IMR-90 (cell line): Measurements from ENCODE around the gene HSF2. TPM values are rescaled to one million over a fixed set of nuclear protein-coding genes. Genes with fewer than 3 reads are reported as not detected.

Experiments used
- ATAC-seq: fragments of 200-7000 bp; cut with Tn5 transposase; 2 replicates; pipeline ENCODE4 v1.9.1; 2020; ENCODE audit warnings: low read depth, mild to moderate bottlenecking, moderate library complexity
- BruUV-seq: library from RNA; stranded (reverse); fragments of 400-500 nt; replicated peaks from 2 replicates; lab custom pipeline; 2021; lab: Mats Ljungman, UMichigan
- CTCF ChIA-PET: fragments of 300-600 bp; formaldehyde crosslinking; extraction: SDS; loops from one replicate; lab custom pipeline; 2021; ENCODE audit warnings: antibody characterized with exemption; lab: Yijun Ruan, JAX
- POLR2A ChIA-PET: fragments of 300-600 bp; sonication (Branson Sonifier 250); formaldehyde crosslinking; loops from one replicate; lab custom pipeline; 2022; ENCODE audit warnings: antibody characterized with exemption; ENCODE audit not compliant: unreplicated experiment; lab: Charles Lee
- DNase-seq: peaks from one replicate; pipeline ENCODE4 v3.0.0; 2013
- H2AFZ ChIP-seq: replicated peaks from 2 replicates; pipeline ENCODE3; 2013; ENCODE audit warnings: low read length, mild to moderate bottlenecking; ENCODE audit not compliant: poor library complexity
- H2AK5ac ChIP-seq: 2 replicates; pipeline ENCODE4 v1.6.1; 2013; ENCODE audit warnings: low read depth, low read length, inconsistent platforms
- H2AK9ac ChIP-seq: replicated peaks from 2 replicates; pipeline ENCODE3; 2013; ENCODE audit warnings: mild to moderate bottlenecking, low read depth, low read length, moderate library complexity; ENCODE audit not compliant: poor library complexity
- H2BK120ac ChIP-seq: 2 replicates; pipeline ENCODE4 v1.6.1; 2013; ENCODE audit warnings: low read depth, low read length, inconsistent platforms
- H2BK15ac ChIP-seq: 3 replicates; pipeline ENCODE4 v1.6.1; 2013; ENCODE audit warnings: low read depth, low read length, inconsistent platforms
- H2BK20ac ChIP-seq: 2 replicates; pipeline ENCODE4 v1.6.1; 2013; ENCODE audit warnings: low read depth, mild to moderate bottlenecking, inconsistent platforms, low read length, moderate library complexity
- H2BK5ac ChIP-seq: 2 replicates; pipeline ENCODE4 v1.6.1; 2013; ENCODE audit warnings: mild to moderate bottlenecking, low read depth, low read length, inconsistent platforms; ENCODE audit not compliant: poor library complexity, severe bottlenecking
- H3K14ac ChIP-seq: replicated peaks from 2 replicates; pipeline ENCODE4 v1.6.1; 2013; ENCODE audit warnings: low read depth, low read length, inconsistent platforms
- H3K18ac ChIP-seq: 2 replicates; pipeline ENCODE4 v1.6.1; 2013; ENCODE audit warnings: low read depth, low read length, control low read depth
- H3K23ac ChIP-seq: 2 replicates; pipeline ENCODE4 v1.6.1; 2013; ENCODE audit warnings: low read depth, low read length, inconsistent platforms
- H3K27ac ChIP-seq: 2 replicates; pipeline ENCODE4 v1.5.1; 2013; ENCODE audit warnings: mild to moderate bottlenecking, control low read depth, low read length; ENCODE audit not compliant: insufficient read depth
- H3K27me3 ChIP-seq: 2 replicates; pipeline ENCODE4 v1.6.1; 2013; ENCODE audit warnings: low read length; ENCODE audit not compliant: control insufficient read depth, insufficient read depth
- H3K36me3 ChIP-seq: 2 replicates; pipeline ENCODE4 v1.6.1; 2013; ENCODE audit warnings: low read length, mixed read lengths; ENCODE audit not compliant: control insufficient read depth, insufficient read depth
- H3K4ac ChIP-seq: 2 replicates; pipeline ENCODE4 v1.6.1; 2013; ENCODE audit warnings: low read depth, low read length, inconsistent platforms
- H3K4me1 ChIP-seq: 2 replicates; pipeline ENCODE4 v1.6.1; 2013; ENCODE audit warnings: low read length, mixed read lengths; ENCODE audit not compliant: control insufficient read depth, insufficient read depth
- H3K4me2 ChIP-seq: 2 replicates; pipeline ENCODE4 v1.6.1; 2013; ENCODE audit warnings: low read depth, mild to moderate bottlenecking, control low read depth, low read length, moderate library complexity
- H3K4me3 ChIP-seq: 2 replicates; pipeline ENCODE4 v1.5.1; 2013; ENCODE audit warnings: low read depth, mild to moderate bottlenecking, control low read depth, low read length, moderate library complexity; ENCODE audit not compliant: insufficient read depth
- H3K56ac ChIP-seq: 2 replicates; pipeline ENCODE4 v1.6.1; 2013; ENCODE audit warnings: low read length, inconsistent platforms; ENCODE audit not compliant: insufficient read depth; ENCODE audit errors: extremely low read depth
- H3K79me1 ChIP-seq, 2 experiments: 2 replicates each; pipeline ENCODE4 v1.6.1; 2013; ENCODE audit warnings: low read length in 2 of 2, inconsistent platforms in 1 of 2, low read depth in 1 of 2
- H3K9ac ChIP-seq: 2 replicates; pipeline ENCODE4 v1.6.1; 2013; ENCODE audit warnings: low read depth, low read length, control low read depth
- H3K9me1 ChIP-seq: 2 replicates; pipeline ENCODE4 v1.6.1; 2013; ENCODE audit warnings: low read length, inconsistent platforms; ENCODE audit not compliant: insufficient read depth
- H3K9me3 ChIP-seq: 2 replicates; pipeline ENCODE4 v1.6.1; 2013; ENCODE audit warnings: low read length; ENCODE audit not compliant: control insufficient read depth, insufficient read depth
- H4K20me1 ChIP-seq: 2 replicates; pipeline ENCODE4 v1.6.1; 2013; ENCODE audit warnings: low read length, inconsistent platforms; ENCODE audit not compliant: insufficient read depth
- H4K5ac ChIP-seq: 2 replicates; pipeline ENCODE4 v1.6.1; 2013; ENCODE audit warnings: mild to moderate bottlenecking, low read depth, low read length, control low read depth
- H4K8ac ChIP-seq, 2 experiments: 2 replicates each; pipeline ENCODE4 v1.6.1; 2013; ENCODE audit warnings: low read depth in 2 of 2, low read length in 2 of 2, control low read depth in 1 of 2, inconsistent platforms in 1 of 2
- H4K91ac ChIP-seq: 2 replicates; pipeline ENCODE4 v1.6.1; 2013; ENCODE audit warnings: low read depth, low read length, inconsistent platforms; ENCODE audit not compliant: insufficient read depth
- BHLHE40 ChIP-seq: fragments of 150-350 bp; IDR thresholded peaks from 2 replicates; pipeline ENCODE4 v1.6.1; 2016; ENCODE audit warnings: mild to moderate bottlenecking, low read depth, low read length
- MAFK ChIP-seq: IDR thresholded peaks from 2 replicates; pipeline ENCODE4 v1.6.1; 2012; ENCODE audit warnings: low read depth, low read length, improper control_type of control experiment
- POLR2A ChIP-seq: IDR thresholded peaks from 2 replicates; pipeline ENCODE4 v1.6.1; 2012; ENCODE audit warnings: mild to moderate bottlenecking, low read depth, low read length
- RCOR1 ChIP-seq: IDR thresholded peaks from 2 replicates; pipeline ENCODE4 v1.6.1; 2012; ENCODE audit warnings: mild to moderate bottlenecking, low read length, improper control_type of control experiment; ENCODE audit not compliant: insufficient replicate concordance
- SMC3 ChIP-seq: fragments of 150-350 bp; IDR thresholded peaks from 2 replicates; pipeline ENCODE4 v1.6.1; 2016; ENCODE audit warnings: low read depth, mild to moderate bottlenecking, antibody characterized with exemption, low read length, moderate library complexity
- WGBS, 2 experiments: methylation state at CpG; one replicate each; pipeline versions ENCODE4 v1.1.5 to v1.1.7; 2013; ENCODE audit warnings: missing lambda C conversion rate in 2 of 2; ENCODE audit not compliant: insufficient read length in 1 of 2; ENCODE audit errors: extremely low coverage in 2 of 2; 5-methylcytosine and 5-hydroxymethylcytosine counted together
- dilution Hi-C: fragments of 300-500 bp; cut with HindIII; formaldehyde crosslinking; loops from one replicate; pipeline ENCODE4 v1.14.3; 2018; ENCODE audit warnings: low sequenced_read_pairs; ENCODE audit not compliant: unreplicated experiment
- in situ Hi-C: fragments of 300-500 bp; cut with MboI; formaldehyde crosslinking; loops from 3 replicates; pipeline ENCODE4 v1.14.3; 2019; ENCODE audit warnings: low sequenced_read_pairs, inconsistent platforms, mixed read lengths
- intact Hi-C: fragments of 100-400 bp; cut with micrococcal nuclease; formaldehyde crosslinking; loops from 2 replicates; pipeline ENCODE4 v1.10.0; 2022
- polyA plus RNA-seq, 3 experiments: library from polyadenylated mRNA; depleted of rRNA; stranded (reverse); fragments of >200 nt; gene quantifications; 2 replicates each; pipeline ENCODE4 v1.2.3, GENCODE V29; 2012; ENCODE audit warnings: low replicate concordance in 1 of 3
- total RNA-seq: library from RNA; depleted of rRNA; stranded (reverse); fragments of >200 nt; gene quantifications from 2 replicates; pipeline ENCODE4 v1.2.3, GENCODE V29; 2012
- TF ChIP-seq, protein P1 (sequence below): fragments of 150-350 bp; IDR thresholded peaks from 2 replicates; pipeline ENCODE4 v1.6.1; 2017; ENCODE audit warnings: mild to moderate bottlenecking, antibody characterized with exemption, low read length, low read depth
- TF ChIP-seq, protein P2 (sequence below): conservative IDR thresholded peaks from 2 replicates; pipeline ENCODE4 v1.5.1; 2012; ENCODE audit warnings: mild to moderate bottlenecking, low read depth, low read length, improper control_type of control experiment

The HSF2 gene
- total and polyA plus RNA-seq, 2 of the 4 experiments (the other 2 are of a cell fraction), result 17.6 to 28.9 TPM

DNA sequence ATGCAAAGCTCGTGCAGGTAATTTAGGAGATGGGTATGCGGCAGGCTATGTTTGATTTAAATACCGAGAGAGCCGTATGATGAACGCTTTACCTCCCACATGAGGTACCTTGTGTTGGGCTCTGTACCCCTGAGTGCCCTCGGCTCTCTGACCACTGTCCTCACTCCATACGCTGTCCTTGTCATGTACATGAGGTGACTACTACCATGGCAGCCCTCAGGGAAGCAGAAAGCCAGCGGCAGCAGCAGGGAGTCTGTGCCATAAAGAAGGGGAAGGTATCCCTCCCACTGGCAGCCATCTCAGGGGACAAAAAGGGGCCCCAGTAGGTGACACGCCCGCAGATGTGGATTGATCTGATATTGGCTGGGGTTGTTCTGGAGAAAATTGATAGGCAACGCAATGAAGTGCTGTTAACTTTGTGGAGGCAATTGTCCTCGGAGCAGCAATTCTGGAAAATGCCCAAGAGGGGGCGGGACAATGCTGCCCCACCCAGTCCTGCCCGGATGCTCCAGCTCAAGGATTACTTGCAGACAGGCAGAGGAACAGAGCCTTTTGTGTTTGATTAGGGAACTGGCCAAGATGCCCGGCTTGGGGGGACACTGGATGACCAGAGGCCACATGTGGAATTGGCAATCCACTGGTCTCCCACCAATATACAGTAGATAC, 38.0 kb upstream of the HSF2 start:
- Histone ChIP-seq H3K27me3 (no peaks in the 10 kb centered on the region), H3K4me3 (no peak overlapping the region), H3K9me3 (no peaks in the 10 kb centered on the region), H3K36me3 (no peaks in the 10 kb centered on the region), H2AFZ (no peak overlapping the region), H2BK5ac (no peak overlapping the region), H3K79me1 (no peaks in the 10 kb centered on the region), H2BK15ac (no peak overlapping the region), H3K27ac (no peak overlapping the region), H2BK120ac (no peak overlapping the region), H3K9me1 (no peaks in the 10 kb centered on the region), H4K91ac (no peak overlapping the region), H3K4ac (no peak overlapping the region), H4K20me1 (no peaks in the 10 kb centered on the region), H3K56ac (no peak overlapping the region), H3K23ac (no peak overlapping the region), H3K4me2 (no peak overlapping the region), H4K5ac (no peak overlapping the region), H3K4me1 (no peaks in the 10 kb centered on the region), H2AK5ac (no peak overlapping the region), H4K8ac (no peak overlapping the region), H3K9ac (no peak overlapping the region), H3K18ac (no peak overlapping the region), H2AK9ac (no peak overlapping the region), H2BK20ac (no peak overlapping the region), H3K14ac (no peak overlapping the region)
- 60% methylated on average over 1 of the region's 15 CpGs; no CpG with 5 or more reads in 1 of the 2 experiments for WGBS, 2 experiments
- ATAC-seq, result no peak
- TF ChIP-seq POLR2A, result no peak
- no peak for TF ChIP-seq SMC3
- no peak for TF ChIP-seq MAFK
- TF ChIP-seq RCOR1, result no peak
- TF ChIP-seq, protein P1, sequence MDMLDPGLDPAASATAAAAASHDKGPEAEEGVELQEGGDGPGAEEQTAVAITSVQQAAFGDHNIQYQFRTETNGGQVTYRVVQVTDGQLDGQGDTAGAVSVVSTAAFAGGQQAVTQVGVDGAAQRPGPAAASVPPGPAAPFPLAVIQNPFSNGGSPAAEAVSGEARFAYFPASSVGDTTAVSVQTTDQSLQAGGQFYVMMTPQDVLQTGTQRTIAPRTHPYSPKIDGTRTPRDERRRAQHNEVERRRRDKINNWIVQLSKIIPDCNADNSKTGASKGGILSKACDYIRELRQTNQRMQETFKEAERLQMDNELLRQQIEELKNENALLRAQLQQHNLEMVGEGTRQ, result no peak
- TF ChIP-seq, protein P2, sequence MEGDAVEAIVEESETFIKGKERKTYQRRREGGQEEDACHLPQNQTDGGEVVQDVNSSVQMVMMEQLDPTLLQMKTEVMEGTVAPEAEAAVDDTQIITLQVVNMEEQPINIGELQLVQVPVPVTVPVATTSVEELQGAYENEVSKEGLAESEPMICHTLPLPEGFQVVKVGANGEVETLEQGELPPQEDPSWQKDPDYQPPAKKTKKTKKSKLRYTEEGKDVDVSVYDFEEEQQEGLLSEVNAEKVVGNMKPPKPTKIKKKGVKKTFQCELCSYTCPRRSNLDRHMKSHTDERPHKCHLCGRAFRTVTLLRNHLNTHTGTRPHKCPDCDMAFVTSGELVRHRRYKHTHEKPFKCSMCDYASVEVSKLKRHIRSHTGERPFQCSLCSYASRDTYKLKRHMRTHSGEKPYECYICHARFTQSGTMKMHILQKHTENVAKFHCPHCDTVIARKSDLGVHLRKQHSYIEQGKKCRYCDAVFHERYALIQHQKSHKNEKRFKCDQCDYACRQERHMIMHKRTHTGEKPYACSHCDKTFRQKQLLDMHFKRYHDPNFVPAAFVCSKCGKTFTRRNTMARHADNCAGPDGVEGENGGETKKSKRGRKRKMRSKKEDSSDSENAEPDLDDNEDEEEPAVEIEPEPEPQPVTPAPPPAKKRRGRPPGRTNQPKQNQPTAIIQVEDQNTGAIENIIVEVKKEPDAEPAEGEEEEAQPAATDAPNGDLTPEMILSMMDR, result no peak
- no peak for TF ChIP-seq BHLHE40
- CTCF ChIA-PET, result interaction anchor here (1.0 kb wide), 1 partner anchor 27 kb away, joined by 5 read pairs; no protein-coding TSS in a partner anchor
- BruUV-seq, result no TSS peak
- intact Hi-C loops, result no loop called here
- in situ Hi-C loops, result no loop called here
- no peak for DNase-seq
- dilution Hi-C loops, result no loop called here
- POLR2A ChIA-PET, result no interaction called here
